K562 (cell line): Measurements from ENCODE around the gene NCAM2. TPM values are rescaled to one million over a fixed set of nuclear protein-coding genes. Genes with fewer than 3 reads are reported as not detected.
A peak's percentile ranks its signal among the peaks of the same experiment; 100 is the strongest.

Source experiments
- ATF1 ChIP-seq, 2 experiments: fragments of 450-650 bp in 1 of 2; IDR thresholded peaks; 2 replicates each; pipeline ENCODE4 v1.6.1; 2016; ENCODE audit warnings: missing compliant biosample characterization in 1 of 2, missing genetic modification characterization in 1 of 2
- BACH1 ChIP-seq: fragments of 200-800 bp; sonication (Bioruptor generic); IDR thresholded peaks from 2 replicates; pipeline ENCODE4 v1.6.1; 2016; ENCODE audit warnings: missing genetic modification characterization, missing compliant biosample characterization
- CREM ChIP-seq: IDR thresholded peaks from 2 replicates; pipeline ENCODE4 v1.6.1; 2014; ENCODE audit warnings: antibody characterized with exemption, low read depth
- CTCF ChIP-seq, 3 experiments: IDR thresholded peaks in 2 of 3; conservative IDR thresholded peaks in 1 of 3; 2 replicates each; pipeline ENCODE4 v1.5.1; 2011 to 2012; ENCODE audit warnings: low read length in 3 of 3, mild to moderate bottlenecking in 3 of 3, control low read depth in 2 of 3, improper control_type of control experiment in 1 of 3, inconsistent platforms in 1 of 3, low read depth in 1 of 3, mixed read lengths in 1 of 3, moderate library complexity in 1 of 3; ENCODE audit not compliant: insufficient read depth in 2 of 3
- EHMT2 ChIP-seq: fragments of 450-650 bp; IDR thresholded peaks from 2 replicates; pipeline ENCODE4 v1.6.1; 2018; ENCODE audit warnings: antibody characterized with exemption
- FOXK2 ChIP-seq, 2 experiments: fragments of 450-650 bp; IDR thresholded peaks in 1 of 2; conservative IDR thresholded peaks in 1 of 2; 2 replicates each; pipeline ENCODE4 v1.6.1; 2016; ENCODE audit warnings: low read depth in 2 of 2, mild to moderate bottlenecking in 1 of 2
- MAFK ChIP-seq: IDR thresholded peaks from 2 replicates; pipeline ENCODE4 v1.6.1; 2011; ENCODE audit warnings: low read length, improper control_type of control experiment
- PKNOX1 ChIP-seq: fragments of 450-650 bp; IDR thresholded peaks from 2 replicates; pipeline ENCODE4 v1.6.1; 2016
- RCOR1 ChIP-seq, 2 experiments: IDR thresholded peaks; 2 replicates each; pipeline ENCODE4 v1.6.1; 2012; ENCODE audit warnings: low read depth in 2 of 2, low read length in 2 of 2, borderline replicate concordance in 1 of 2, improper control_type of control experiment in 1 of 2
- TBL1XR1 ChIP-seq, 2 experiments: IDR thresholded peaks; 2 replicates each; pipeline ENCODE4 v1.6.1; 2012; ENCODE audit warnings: improper control_type of control experiment in 2 of 2, low read length in 2 of 2, mild to moderate bottlenecking in 1 of 2
- UBTF ChIP-seq, 2 experiments: IDR thresholded peaks; 2 replicates each; pipeline ENCODE4 v1.6.1; 2012; ENCODE audit warnings: improper control_type of control experiment in 2 of 2, low read depth in 2 of 2, low read length in 2 of 2, borderline replicate concordance in 1 of 2
- XRCC4 ChIP-seq: IDR thresholded peaks from one replicate; pipeline ENCODE4 v1.6.1; 2011; ENCODE audit not compliant: insufficient read depth, insufficient read length; ENCODE audit errors: extremely low read depth
- ZNF316 ChIP-seq: fragments of 450-650 bp; IDR thresholded peaks from 2 replicates; pipeline ENCODE4 v1.6.1; 2016
- ZNF592 ChIP-seq: fragments of 450-650 bp; IDR thresholded peaks from 2 replicates; pipeline ENCODE4 v1.6.1; 2017; ENCODE audit warnings: antibody characterized with exemption, mild to moderate bottlenecking
- polyA plus RNA-seq, 8 experiments: library from polyadenylated mRNA; depleted of rRNA in 4 of 8; stranded (reverse) in 5 of 8; unstranded in 3 of 8; fragments of >200 nt; fragmentation: Nextera tagmentation in 2 of 8; fragmentation: Illumina TruSeq in 1 of 8; extraction: Ambion mirVana in 2 of 8; extraction: Trizol in 1 of 8; gene quantifications; 2 replicates each; pipeline versions ENCODE4 v1.2.1 to v1.2.3, GENCODE V29; 2011 to 2014; ENCODE audit warnings: inconsistent platforms in 1 of 8, missing spikeins in 1 of 8
- total RNA-seq, 7 experiments: library from RNA; depleted of rRNA in 6 of 7; stranded (reverse); fragments of >200 nt in 6 of 7; fragmentation: Illumina TruSeq in 2 of 7; extraction: Trizol in 2 of 7; gene quantifications; 2 replicates each; pipeline versions ENCODE4 v1.2.1 to v1.2.3, GENCODE V29; 2011 to 2021; ENCODE audit warnings: low replicate concordance in 1 of 7

NCAM2 gene
- total and polyA plus RNA-seq, 9 of the 15 experiments (the other 6 are each of a cell fraction or from before 2014, with no cell fraction given): 14.0 to 58.2 (median 27.8) TPM

GRCh38 chr21:21179619-21180298 lies 181.6 kb downstream of the NCAM2 start (continued):
- TF ChIP-seq CREM (peak; percentile 60; the same call in 1 of the 2 replicates), MAFK (peak; percentile 81), TBL1XR1 (IDR thresholded peaks at IDR 0.05; ENCODE audit: low read length in 2 of 2) (0 out of 4 replicates have a peak, but pooled peaks of 1 of the 2 experiments have one; percentile 15), XRCC4 (no peak), BACH1 (tag) (peak; percentile 60; the same call in 1 of the 2 replicates), ZNF316 (peak; percentile 96), EHMT2 (0 out of 2 replicates have a peak, but pooled peaks have one; percentile 23), UBTF (IDR thresholded peaks at IDR 0.05; ENCODE audit: borderline replicate concordance in 1 of 2, low read depth in 2 of 2, low read length in 2 of 2) (0 out of 4 replicates have a peak, but pooled peaks of 1 of the 2 experiments have one; percentile 11), ZNF592 (peak; percentile 83), ATF1 (CRISPR knock-in tag; IDR thresholded peaks at IDR 0.05) (no peak), ATF1 (tag; IDR thresholded peaks at IDR 0.05) (peak; percentile 62), FOXK2 (conservative IDR thresholded peaks at IDR 0.05 in 1 of 2, IDR thresholded peaks at IDR 0.05 in 1 of 2; ENCODE audit: low read depth in 2 of 2) (peak in 1 of 2 experiments; percentile 48; a peak in 3 of 4 replicates), PKNOX1 (peak; percentile 30; the same call in 1 of the 2 replicates), CTCF (IDR thresholded peaks at IDR 0.05 in 2 of 3, conservative IDR thresholded peaks at IDR 0.05 in 1 of 3; ENCODE audit: insufficient read depth in 2 of 3, low read depth in 1 of 3, low read length in 3 of 3) (peak in 2 of 3 experiments; percentile 44 to 54; a peak in 4 of 6 replicates), RCOR1 (IDR thresholded peaks at IDR 0.05; ENCODE audit: borderline replicate concordance in 1 of 2, low read depth in 2 of 2, low read length in 2 of 2) (0 out of 4 replicates have a peak, but pooled peaks of 1 of the 2 experiments have one; percentile 38)
